Measurements from ENCODE around the gene IL4I1. TPM values are rescaled to one million over a fixed set of nuclear protein-coding genes. Genes with fewer than 3 reads are reported as not detected.
A peak's percentile ranks its signal among the peaks of the same experiment; 100 is the strongest.

The IL4I1 gene
- total and polyA plus RNA-seq, 12 donors, result 0.18 to 3.2 (median 1.2) TPM

GRCh38 chr19:49939721-49940481 lies 43.2 kb upstream of the IL4I1 start:
- Histone ChIP-seq H3K9me3 (replicated peaks in 1 of 3) (no peaks in the 10 kb centered on the region), H3K27me3 (no peaks in the 10 kb centered on the region), H3K4me1 (replicated peaks in 1 of 2) (peaks cover 16 to 44% of the 10 kb centered on the region in 2 donors), H3K36me3 (replicated peaks in 1 of 2) (no peaks in the 10 kb centered on the region), H3K4me3 (no peak overlapping the region), H3K27ac (peak overlapping the region in 3 of 5 donors; percentile 48 to 84 (median 51))
- TF ChIP-seq CTCF (IDR thresholded peaks at IDR 0.05), result no peak
- no peak for TF ChIP-seq POLR2A (IDR thresholded peaks at IDR 0.05)
- 57 to 70% (median 61%) methylated on average over 7 of the region's 7 CpGs for WGBS, 4 donors
- DNase-seq, result peak in 1 of 7 donors; percentile 28
- intact Hi-C loops (cut with DNase I), result no loop called here

GRCh38 chr19:49938662-49939061 lies 42.0 kb upstream of the IL4I1 start:
- H3K27me3 ChIP-seq, result no peaks in the 10 kb centered on the region
- peak overlapping the region; percentile 28 to 84 (median 81) for H3K27ac ChIP-seq
- DNase-seq, result peak in 5 of 7 donors; percentile 63 to 78 (median 74)
- no peak overlapping the region for H3K4me3 ChIP-seq
- no peaks in the 10 kb centered on the region for H3K9me3 ChIP-seq (replicated peaks in 1 of 3)
- H3K36me3 ChIP-seq (replicated peaks in 1 of 2), result no peaks in the 10 kb centered on the region
- TF ChIP-seq CTCF (IDR thresholded peaks at IDR 0.05), result no peak
- peak in 1 of 2 donors; percentile 12 for TF ChIP-seq POLR2A (IDR thresholded peaks at IDR 0.05)
- intact Hi-C loops (cut with DNase I), result no loop called here
- peaks cover 18 to 44% of the 10 kb centered on the region in 2 donors for H3K4me1 ChIP-seq (replicated peaks in 1 of 2)
- WGBS, 4 donors, result 12 to 36% (median 18%) methylated on average over 3 to 4 of the region's 4 CpGs

GRCh38 chr19:49937750-49938381 lies 41.2 kb upstream of the IL4I1 start:
- Histone ChIP-seq H3K27ac (peak overlapping the region; percentile 28 to 84 (median 67)), H3K4me3 (peak overlapping the region in 1 of 4 donors; percentile 18)
- peak; percentile 82 to 89 (median 84) for DNase-seq

More at GRCh38 chr19:49937750-49938381, 41.2 kb upstream of the IL4I1 start:
- Histone ChIP-seq H3K4me1 (replicated peaks in 1 of 2) (peaks cover 22 to 44% of the 10 kb centered on the region in 2 donors), H3K9me3 (replicated peaks in 1 of 3) (no peaks in the 10 kb centered on the region), H3K36me3 (replicated peaks in 1 of 2) (no peaks in the 10 kb centered on the region), H3K27me3 (no peaks in the 10 kb centered on the region)
- intact Hi-C loops (cut with DNase I), result loop anchor here (2.0 kb wide), 2 partner anchors 41 to 47 kb away; no protein-coding TSS in a partner anchor
- WGBS, 4 donors, result 10 to 20% (median 12%) methylated on average over 23 to 35 of the region's 35 CpGs
- TF ChIP-seq CTCF (IDR thresholded peaks at IDR 0.05) (peak; percentile 94 to 98 (median 98)), POLR2A (IDR thresholded peaks at IDR 0.05) (no peak)

Measured in adrenal gland (tissue), 12 donors.